ENCODE measurements around the gene URI1. TPM values are rescaled to one million over a fixed set of nuclear protein-coding genes. Genes with fewer than 3 reads are reported as not detected.

URI1 gene
- 31.0 and 32.4 TPM in 2 replicates for total RNA-seq (2014; rRNA removed)
- percentile 79 among the genes with signal in this experiment for Bru-seq, nascent RNA
- BruChase-seq, experiment 1, labeled RNA remaining after a 6-hour chase, result percentile 71 among the genes with signal in this experiment
- percentile 79 among the genes with signal in this experiment for BruChase-seq, experiment 2, labeled RNA remaining after a 2-hour chase
- long read RNA-seq, transcript URI1-202 (11 exons, 3,444 nt), result major isoform, 22 of 69 reads
- long read RNA-seq, transcript URI1-206 (10 exons, 2,495 nt), result minor isoform, 15 of 69 reads
- long read RNA-seq, partial matches to known transcripts, result 21 of 69 reads
- long read RNA-seq, other reads (novel, unspliced or antisense), result 11 of 69 reads

GRCh38 chr19:29941828-29942403 lies at the start of gene URI1:
TSS of gene URI1 (plus strand) at chr19:29942239. CDS start at chr19:29942548, 309 bp downstream.
- Histone ChIP-seq H4K20me1 (ENCODE audit: low read length) (peaks cover 24% of the 10 kb centered on the region), H3K36me3 (ENCODE audit: low read depth, low read length) (no peaks in the 10 kb centered on the region), H3K79me2 (ENCODE audit: low read length) (peaks cover 44% of the 10 kb centered on the region), H3K9me2 (replicated peaks; ENCODE audit: low read length) (no peaks in the 10 kb centered on the region), H3K27ac (ENCODE audit: low read length) (peak within 1 kb of the TSS; percentile 30; the same call in 1 of the 2 replicates), H3K4me1 (ENCODE audit: insufficient read depth, low read length) (peaks cover 11% of the 10 kb centered on the region), H2AFZ (ENCODE audit: low read length) (peak within 1 kb of the TSS; percentile 86), H3K9ac (ENCODE audit: low read length) (peak within 1 kb of the TSS; percentile 95), H3K4me2 (ENCODE audit: low read length) (peak within 1 kb of the TSS; percentile 82), H3F3A (ENCODE audit: low read length, unreplicated experiment) (no peaks in the 10 kb centered on the region), H3K9me3 (ENCODE audit: low read length) (no peaks in the 10 kb centered on the region), H3K27me3 (ENCODE audit: low read length) (no peaks in the 10 kb centered on the region), H3K4me3 (ENCODE audit: low read length) (peak within 1 kb of the TSS; percentile 97)
- DNase-seq (peak; percentile 77), ATAC-seq (peak; percentile 88)
- no TSS peak for BruUV-seq (replicated peaks)
- ChIA-PET POLR2A (ENCODE audit: unreplicated experiment) (interaction anchor here (0.6 kb wide), 1 partner anchor 202 kb away, joined by 3 read pairs; no protein-coding TSS in a partner anchor), CTCF (interaction anchor here (0.7 kb wide), 1 partner anchor 282 kb away, joined by 4 read pairs; no protein-coding TSS in a partner anchor)
- TF ChIP-seq EZH2 (IDR thresholded peaks at IDR 0.05; ENCODE audit: low read length, unreplicated experiment) (no peak), CTCF (conservative IDR thresholded peaks at IDR 0.05; ENCODE audit: low read depth, low read length) (no peak), EZH2phosphoT487 (IDR thresholded peaks at IDR 0.05; ENCODE audit: borderline replicate concordance, low read length) (no peak)
- intact Hi-C loops (cut with micrococcal nuclease), result no loop called here

GRCh38 chr19:29893606-29894284 lies 48.3 kb upstream of the URI1 start:
- Histone ChIP-seq H3K9me3 (ENCODE audit: low read length) (no peaks in the 10 kb centered on the region), H3K4me1 (ENCODE audit: insufficient read depth, low read length) (no peaks in the 10 kb centered on the region), H3K9ac (ENCODE audit: low read length) (no peak overlapping the region), H3K4me3 (ENCODE audit: low read length) (no peak overlapping the region), H3F3A (ENCODE audit: low read length, unreplicated experiment) (no peaks in the 10 kb centered on the region), H3K4me2 (ENCODE audit: low read length) (no peak overlapping the region), H3K79me2 (ENCODE audit: low read length) (no peaks in the 10 kb centered on the region), H3K9me2 (replicated peaks; ENCODE audit: low read length) (no peaks in the 10 kb centered on the region), H2AFZ (ENCODE audit: low read length) (no peak overlapping the region), H3K27ac (ENCODE audit: low read length) (no peak overlapping the region), H3K36me3 (ENCODE audit: low read depth, low read length) (no peaks in the 10 kb centered on the region), H4K20me1 (ENCODE audit: low read length) (no peaks in the 10 kb centered on the region), H3K27me3 (ENCODE audit: low read length) (no peaks in the 10 kb centered on the region)
- intact Hi-C loops (cut with micrococcal nuclease), result no loop called here
- ChIA-PET CTCF (no interaction called here), POLR2A (ENCODE audit: unreplicated experiment) (no interaction called here)
- DNase-seq (no peak), ATAC-seq (no peak)
- TF ChIP-seq CTCF (conservative IDR thresholded peaks at IDR 0.05; ENCODE audit: low read depth, low read length), result no peak
- no TSS peak for BruUV-seq (replicated peaks)
